Keratinocyte (primary cell): Measurements from ENCODE around the gene HPCAL1. TPM values are rescaled to one million over a fixed set of nuclear protein-coding genes. Genes with fewer than 3 reads are reported as not detected.

ENCODE experiments used
- DNase-seq: peaks from one replicate; pipeline ENCODE4 v3.0.0-alpha.2; 2011; ENCODE audit warnings: low read depth, missing footprints, low spot score
- FAIRE-seq: peaks from 2 replicates; lab custom pipeline; 2011; peaks lifted over from hg19 to GRCh38; lab: Jason Lieb, UNC
- H2AFZ ChIP-seq: 2 replicates; pipeline ENCODE4 v1.6.0; 2012; ENCODE audit warnings: low read length, control low read depth, inconsistent platforms; ENCODE audit not compliant: control insufficient read depth
- H3K27ac ChIP-seq: 2 replicates; pipeline ENCODE4 v1.5.1; 2011; ENCODE audit warnings: low read length; ENCODE audit not compliant: control insufficient read depth, insufficient read depth
- H3K27me3 ChIP-seq: 3 replicates; pipeline ENCODE4 v1.6.0; 2011; ENCODE audit warnings: low read length; ENCODE audit not compliant: control insufficient read depth, insufficient read depth; ENCODE audit errors: extremely low read depth
- H3K36me3 ChIP-seq, 2 experiments: 2 replicates in 1 of 2; 3 replicates in 1 of 2; pipeline ENCODE4 v1.5.1; 2011; ENCODE audit warnings: low read length in 2 of 2, mild to moderate bottlenecking in 1 of 2; ENCODE audit not compliant: control insufficient read depth in 2 of 2, insufficient read depth in 2 of 2; ENCODE audit errors: extremely low read depth in 1 of 2
- H3K4me1 ChIP-seq: 3 replicates; pipeline ENCODE4 v1.5.1; 2011; ENCODE audit warnings: low read length; ENCODE audit not compliant: control insufficient read depth, insufficient read depth; ENCODE audit errors: extremely low read depth
- H3K4me2 ChIP-seq: 3 replicates; pipeline ENCODE4 v1.6.0; 2011; ENCODE audit warnings: low read depth, low read length; ENCODE audit not compliant: control insufficient read depth, insufficient read depth; ENCODE audit errors: extremely low read depth
- H3K4me3 ChIP-seq, 3 experiments: fragments of 200-600 bp in 1 of 3; sonication (generic) in 1 of 3; 2 replicates in 2 of 3; 3 replicates in 1 of 3; pipeline ENCODE4 v1.5.1; 2011 to 2016; ENCODE audit warnings: low read length in 3 of 3, mild to moderate bottlenecking in 3 of 3, control low read depth in 2 of 3, inconsistent platforms in 1 of 3, low read depth in 1 of 3, mixed read lengths in 1 of 3, mixed run types in 1 of 3, moderate library complexity in 1 of 3; ENCODE audit not compliant: control insufficient read depth in 2 of 3, insufficient read depth in 2 of 3; ENCODE audit errors: extremely low read depth in 1 of 3
- H3K79me2 ChIP-seq: 2 replicates; pipeline ENCODE4 v1.6.0; 2012; ENCODE audit warnings: low read length; ENCODE audit not compliant: control insufficient read depth, insufficient read depth
- H3K9ac ChIP-seq: 3 replicates; pipeline ENCODE4 v1.6.0; 2011; ENCODE audit warnings: low read length; ENCODE audit not compliant: control insufficient read depth, insufficient read depth; ENCODE audit errors: extremely low read depth
- H3K9me1 ChIP-seq: 3 replicates; pipeline ENCODE4 v1.6.0; 2011; ENCODE audit warnings: low read length; ENCODE audit not compliant: control insufficient read depth, insufficient read depth; ENCODE audit errors: extremely low read depth
- H3K9me3 ChIP-seq: 2 replicates; pipeline ENCODE4 v1.5.1; 2012; ENCODE audit warnings: low read depth, low read length; ENCODE audit not compliant: control insufficient read depth
- H4K20me1 ChIP-seq: 3 replicates; pipeline ENCODE4 v1.6.0; 2011; ENCODE audit warnings: low read length; ENCODE audit not compliant: control insufficient read depth, insufficient read depth; ENCODE audit errors: extremely low read depth
- CTCF ChIP-seq, 3 experiments: IDR thresholded peaks in 1 of 3; conservative IDR thresholded peaks in 1 of 3; optimal IDR thresholded peaks in 1 of 3; 2 replicates in 2 of 3; 3 replicates in 1 of 3; pipeline versions ENCODE3 to v1.5.1; 2011; ENCODE audit warnings: low read length in 3 of 3, mild to moderate bottlenecking in 3 of 3, moderate library complexity in 2 of 3, control low read depth in 1 of 3, inconsistent platforms in 1 of 3; ENCODE audit not compliant: insufficient read depth in 2 of 3; ENCODE audit errors: extremely low read depth in 1 of 3
- EZH2 ChIP-seq: IDR thresholded peaks from one replicate; pipeline ENCODE4 v1.6.1; 2012; ENCODE audit warnings: inconsistent platforms, mild to moderate bottlenecking, low read length, moderate library complexity
- dilution Hi-C: fragments of 300-500 bp; cut with MboI; formaldehyde crosslinking; loops from one replicate; pipeline ENCODE4 v1.7.0; 2020; ENCODE audit warnings: low sequenced_read_pairs; ENCODE audit not compliant: extremely low pct_ligation_motif_present
- polyA plus RNA-seq, 5 experiments: library from polyadenylated mRNA; depleted of rRNA in 3 of 5; stranded (reverse) in 3 of 5; stranded (forward) in 1 of 5; unstranded in 1 of 5; fragments of >200 nt; gene quantifications; 1 replicate in 1 of 5; 2 replicates in 3 of 5; 3 replicates in 1 of 5; pipeline versions ENCODE4 v1.2.1 to v1.2.3, GENCODE V29; 2011 to 2012; ENCODE audit warnings: missing spikeins in 2 of 5, low read depth in 1 of 5, low replicate concordance in 1 of 5

The HPCAL1 gene
- polyA plus RNA-seq, 1 donor (not counting 4 experiments of a cell fraction or from before 2014, with no cell fraction given), result 18.0 TPM

DNA sequence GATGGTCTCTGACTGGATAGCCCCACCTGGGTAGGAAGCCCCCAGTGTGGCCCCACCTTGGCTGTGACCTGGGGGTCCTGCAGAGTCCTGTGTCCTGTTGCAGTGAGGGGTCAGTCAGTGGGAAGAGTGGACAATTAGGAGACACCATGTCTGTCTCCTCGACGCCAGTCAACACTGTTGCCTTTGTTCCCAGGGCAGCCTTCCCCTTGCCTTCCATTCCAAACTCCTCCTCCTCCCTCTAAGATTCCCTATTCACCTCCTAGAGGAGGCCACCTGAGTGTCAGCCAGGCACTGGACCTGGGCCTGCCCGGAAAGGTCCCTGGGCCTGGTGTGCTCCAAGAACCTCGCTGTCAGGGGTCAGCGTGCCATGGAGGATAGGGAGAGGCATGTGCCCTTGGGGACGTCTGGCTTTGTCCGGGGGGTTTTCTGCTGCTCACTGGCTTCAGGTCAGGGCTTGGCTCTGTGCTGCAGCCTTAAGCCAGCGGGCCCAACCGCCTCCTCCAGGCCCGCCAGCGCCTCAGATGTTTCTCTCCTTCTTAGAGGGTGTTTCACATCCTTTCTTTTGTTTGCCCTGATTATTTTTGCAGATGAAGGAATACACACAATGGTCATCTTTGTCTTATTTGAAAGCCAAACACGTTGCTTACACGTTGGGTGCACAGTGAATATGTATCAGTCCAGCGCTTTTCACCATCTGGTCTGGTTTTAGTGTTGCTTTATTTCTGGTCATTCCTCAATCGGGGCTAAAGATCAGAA lies 68.9 kb downstream of the HPCAL1 start:
- Histone ChIP-seq H3K27ac (no peak overlapping the region), H3K9ac (no peak overlapping the region), H3K79me2 (peaks cover 19% of the 10 kb centered on the region), H3K36me3 (peaks cover 2 to 4% of the 10 kb centered on the region in 2 experiments), H3K4me2 (no peak overlapping the region), H3K4me1 (no peaks in the 10 kb centered on the region), H3K27me3 (no peaks in the 10 kb centered on the region), H3K4me3 (no peak overlapping the region), H2AFZ (no peak overlapping the region), H3K9me1 (peaks cover 8% of the 10 kb centered on the region), H4K20me1 (peaks cover 5% of the 10 kb centered on the region), H3K9me3 (no peaks in the 10 kb centered on the region)
- FAIRE-seq (no peak), DNase-seq (no peak)
- dilution Hi-C loops, result no loop called here
- TF ChIP-seq EZH2, result no peak
- TF ChIP-seq CTCF (optimal IDR thresholded peaks at IDR 0.05 in 1 of 3, IDR thresholded peaks at IDR 0.05 in 1 of 3, conservative IDR thresholded peaks at IDR 0.05 in 1 of 3; ENCODE audit: extremely low read depth in 1 of 3, insufficient read depth in 2 of 3, low read length in 3 of 3), result no peak

DNA sequence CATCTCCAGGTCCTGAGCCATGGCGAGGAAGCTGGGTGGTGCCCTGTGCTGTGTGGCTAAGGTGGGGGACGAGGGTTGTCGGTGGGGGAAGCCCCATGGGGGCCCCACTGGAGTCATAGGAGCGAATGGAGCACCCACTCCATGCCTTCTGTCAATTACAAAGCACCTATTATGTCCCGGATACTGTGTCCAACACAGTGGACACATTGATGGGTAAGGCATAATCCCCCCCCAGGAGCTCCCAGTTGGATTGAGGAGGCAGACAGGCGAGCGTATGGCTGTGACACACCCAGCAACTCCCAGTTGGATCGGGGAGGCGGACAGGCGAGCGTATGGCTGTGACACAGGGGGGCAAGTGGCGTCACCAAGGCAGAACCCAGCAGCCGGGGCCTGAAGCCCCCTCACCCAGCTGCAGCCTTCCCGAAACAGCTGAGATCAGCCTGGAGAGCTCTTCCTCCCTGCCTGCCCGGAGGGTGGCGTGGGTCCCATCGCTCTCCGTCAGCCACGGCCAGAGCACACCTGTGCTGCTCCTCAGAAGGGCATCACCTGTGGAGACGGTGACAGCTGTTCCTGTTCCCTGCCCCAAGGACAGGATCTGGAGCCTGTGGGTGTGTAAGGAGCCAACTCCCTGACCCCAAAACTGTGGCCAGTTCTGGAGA lies 69.6 kb downstream of the HPCAL1 start:
- Histone ChIP-seq H3K27me3 (no peaks in the 10 kb centered on the region), H4K20me1 (peaks cover 5% of the 10 kb centered on the region)

More for the DNA sequence above, 69.6 kb downstream of the HPCAL1 start:
- H3K9me3 ChIP-seq, result no peaks in the 10 kb centered on the region
- H3K27ac ChIP-seq, result no peak overlapping the region
- H3K79me2 ChIP-seq, result peaks cover 19% of the 10 kb centered on the region
- H3K4me1 ChIP-seq, result no peaks in the 10 kb centered on the region
- H3K4me2 ChIP-seq, result no peak overlapping the region
- H2AFZ ChIP-seq, result no peak overlapping the region
- FAIRE-seq (no peak), DNase-seq (no peak)
- H3K36me3 ChIP-seq, result peaks cover 2 to 4% of the 10 kb centered on the region in 2 experiments
- no peak overlapping the region for H3K4me3 ChIP-seq
- H3K9ac ChIP-seq, result no peak overlapping the region
- H3K9me1 ChIP-seq, result peaks cover 8% of the 10 kb centered on the region
- TF ChIP-seq EZH2 (no peak), CTCF (optimal IDR thresholded peaks at IDR 0.05 in 1 of 3, IDR thresholded peaks at IDR 0.05 in 1 of 3, conservative IDR thresholded peaks at IDR 0.05 in 1 of 3; ENCODE audit: extremely low read depth in 1 of 3, insufficient read depth in 2 of 3, low read length in 3 of 3) (no peak)
- dilution Hi-C loops, result no loop called here
